ENCODE data around the gene HMGB2.

HMGB2 gene

DNA sequence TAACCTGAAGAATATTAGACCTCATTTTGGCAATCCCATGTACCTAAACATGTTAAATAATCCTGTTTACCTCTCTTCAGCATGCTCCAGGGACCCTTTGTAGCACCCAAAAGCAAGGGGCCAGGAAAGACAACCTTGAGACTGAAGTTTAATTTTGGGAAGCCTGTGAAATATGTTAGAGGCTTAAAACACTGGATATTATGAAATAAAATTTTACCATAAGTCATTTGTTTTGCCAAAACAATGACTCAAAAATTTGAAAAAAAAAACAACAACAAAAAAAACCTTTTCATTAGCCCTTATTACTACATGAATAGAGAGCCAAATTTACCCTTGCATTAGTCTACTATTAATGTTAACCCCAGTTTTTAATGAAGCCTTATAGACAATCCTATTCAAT lies 49.7 kb downstream of the HMGB2 start:
- no peak for FAIRE-seq

DNA sequence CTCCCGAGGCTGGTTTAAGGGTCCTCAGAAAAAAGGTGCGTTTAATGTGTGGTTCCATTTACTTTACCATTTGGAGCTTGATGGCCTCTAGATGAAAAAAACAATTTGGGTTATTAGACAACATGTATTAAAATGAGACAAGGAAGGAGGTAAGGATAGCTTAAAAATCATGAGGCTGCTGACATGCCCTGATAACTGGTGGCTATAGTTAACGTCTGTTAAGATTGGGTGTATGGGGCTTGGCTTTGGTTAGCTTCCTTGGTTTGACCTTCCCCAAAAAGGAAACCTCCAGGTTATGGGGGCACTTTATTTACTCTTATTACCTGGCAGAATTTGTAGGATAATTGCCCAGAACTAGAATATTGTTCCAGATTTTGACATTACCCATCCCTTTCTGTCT lies 51.5 kb downstream of the HMGB2 start:
- no peak for FAIRE-seq

DNA sequence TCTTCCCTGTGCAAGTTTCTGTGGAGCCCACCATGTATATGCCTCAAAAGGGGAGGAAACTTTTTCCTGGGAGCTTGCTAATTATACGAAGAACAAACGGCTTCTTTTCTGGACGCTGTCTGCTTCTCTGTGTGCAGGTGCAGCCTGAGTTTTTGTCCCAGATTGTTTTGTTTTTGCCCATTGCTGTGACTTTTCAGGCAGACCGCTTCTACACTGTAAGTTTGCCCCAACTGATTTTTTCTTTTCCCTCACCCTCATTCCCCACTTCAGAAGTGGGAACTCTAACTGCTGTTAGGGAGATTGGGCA lies 51.9 kb downstream of the HMGB2 start:
- no peak for FAIRE-seq

DNA sequence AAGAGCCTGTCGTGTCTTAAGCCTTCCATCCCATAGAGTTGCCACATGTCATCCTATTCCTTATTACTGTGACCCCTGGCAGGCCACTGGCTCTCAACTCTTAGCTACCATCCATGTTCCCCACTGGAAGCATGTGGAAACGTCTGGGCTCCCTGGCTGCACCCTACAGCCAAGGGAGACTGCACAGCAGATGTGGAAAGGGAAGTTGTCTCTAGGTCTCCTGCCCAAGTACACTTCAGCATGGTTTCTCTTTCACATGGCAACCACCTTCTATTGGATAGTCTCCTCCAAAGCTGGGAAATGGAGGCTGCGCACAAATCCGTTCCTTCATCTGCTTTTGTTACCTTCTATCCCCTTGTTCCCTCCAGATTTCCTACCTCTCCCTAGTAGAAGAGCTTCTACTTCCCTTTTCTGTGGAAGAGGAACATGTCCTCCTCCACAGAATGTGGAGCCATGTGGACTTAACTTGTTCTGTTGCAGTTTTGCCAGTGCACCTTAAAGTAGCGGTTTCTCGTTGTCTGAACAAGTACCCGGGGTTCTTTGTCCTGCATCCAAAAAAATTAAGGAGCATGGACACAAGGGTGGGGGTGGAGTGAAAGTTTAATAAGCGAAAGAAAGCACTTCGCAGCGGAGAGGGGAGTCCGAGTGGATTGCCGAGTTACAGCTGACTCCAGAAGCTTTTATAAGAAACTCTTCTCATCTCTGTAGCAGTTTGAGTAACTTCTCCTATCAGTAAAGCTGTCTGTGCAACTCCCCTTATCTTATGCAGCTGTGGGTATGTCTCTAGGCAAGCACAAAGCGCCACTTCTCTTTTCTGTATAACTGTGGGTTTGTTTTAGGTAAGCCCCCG lies 52.5 kb downstream of the HMGB2 start:
- FAIRE-seq = no peak

Measured in endometrium (tissue), 2 donors.